Smooth muscle cell (in vitro differentiated cells): ENCODE measurements around the gene TRPM1. TPM values are rescaled to one million over a fixed set of nuclear protein-coding genes. Genes with fewer than 3 reads are reported as not detected.
A peak's percentile ranks its signal among the peaks of the same experiment; 100 is the strongest.

Experiments used
- DNase-seq: peaks from one replicate; lab custom pipeline; 2025; ENCODE audit not compliant: unreplicated experiment; lab: John Stamatoyannopoulos, UW
- H2AFZ ChIP-seq: fragments of 200-600 bp; sonication (generic); 2 replicates; pipeline ENCODE4 v1.6.0; 2016; ENCODE audit warnings: antibody characterized with exemption, low read depth, mild to moderate bottlenecking
- H3F3A ChIP-seq: fragments of 200-600 bp; sonication (generic); 2 replicates; pipeline ENCODE4 v1.6.0; 2017; ENCODE audit warnings: antibody characterized with exemption, low read depth
- H3K27ac ChIP-seq: fragments of 200-600 bp; sonication (generic); 2 replicates; pipeline ENCODE4 v1.5.1; 2016; ENCODE audit warnings: low read depth, mild to moderate bottlenecking
- H3K27me3 ChIP-seq: fragments of 200-600 bp; sonication (generic); 2 replicates; pipeline ENCODE4 v1.6.1; 2016; ENCODE audit warnings: low read depth, mild to moderate bottlenecking
- H3K36me3 ChIP-seq: fragments of 200-600 bp; sonication (generic); 2 replicates; pipeline ENCODE4 v1.5.1; 2016; ENCODE audit warnings: low read depth
- H3K4me1 ChIP-seq: fragments of 200-600 bp; sonication (generic); 2 replicates; pipeline ENCODE4 v1.5.1; 2016; ENCODE audit warnings: low read depth
- H3K4me2 ChIP-seq: fragments of 200-600 bp; sonication (generic); 2 replicates; pipeline ENCODE4 v1.6.0; 2016; ENCODE audit warnings: mild to moderate bottlenecking
- H3K4me3 ChIP-seq: fragments of 200-600 bp; sonication (generic); 2 replicates; pipeline ENCODE4 v1.5.1; 2016; ENCODE audit warnings: mild to moderate bottlenecking
- H3K79me2 ChIP-seq: fragments of 200-600 bp; sonication (generic); 2 replicates; pipeline ENCODE4 v1.6.0; 2016; ENCODE audit warnings: low read depth, mild to moderate bottlenecking
- H3K9ac ChIP-seq: fragments of 200-600 bp; sonication (generic); 2 replicates; pipeline ENCODE4 v1.6.0; 2016; ENCODE audit warnings: low read depth
- H3K9me3 ChIP-seq: fragments of 200-600 bp; sonication (generic); replicated peaks from 2 replicates; pipeline ENCODE4 v1.5.1; 2016; ENCODE audit warnings: low read depth
- H4K20me1 ChIP-seq: fragments of 200-600 bp; sonication (generic); 2 replicates; pipeline ENCODE4 v1.6.0; 2016; ENCODE audit warnings: low read depth
- CTCF ChIP-seq: fragments of 200-600 bp; sonication (generic); IDR thresholded peaks from 2 replicates; pipeline ENCODE4 v1.5.1; 2017; ENCODE audit warnings: borderline replicate concordance, mild to moderate bottlenecking, antibody characterized with exemption; ENCODE audit not compliant: insufficient read depth, poor library complexity, severe bottlenecking
- WGBS: methylation state at CpG from one replicate; pipeline ENCODE4 v1.1.7; 2016; ENCODE audit warnings: low lambda C conversion rate; 5-methylcytosine and 5-hydroxymethylcytosine counted together
- polyA plus RNA-seq: library from polyadenylated mRNA; unstranded; fragments of >200 nt; fragmentation: Nextera tagmentation; extraction: Ambion mirVana; gene quantifications from 2 replicates; pipeline ENCODE4 v1.2.1, GENCODE V29; 2016
- total RNA-seq: library from RNA; depleted of rRNA; stranded (reverse); fragments of >200 nt; gene quantifications from 2 replicates; pipeline ENCODE4 v1.2.3, GENCODE V29; 2014

The TRPM1 gene
- total and polyA plus RNA-seq, 2 experiments from 2014 or later = not detected

DNA sequence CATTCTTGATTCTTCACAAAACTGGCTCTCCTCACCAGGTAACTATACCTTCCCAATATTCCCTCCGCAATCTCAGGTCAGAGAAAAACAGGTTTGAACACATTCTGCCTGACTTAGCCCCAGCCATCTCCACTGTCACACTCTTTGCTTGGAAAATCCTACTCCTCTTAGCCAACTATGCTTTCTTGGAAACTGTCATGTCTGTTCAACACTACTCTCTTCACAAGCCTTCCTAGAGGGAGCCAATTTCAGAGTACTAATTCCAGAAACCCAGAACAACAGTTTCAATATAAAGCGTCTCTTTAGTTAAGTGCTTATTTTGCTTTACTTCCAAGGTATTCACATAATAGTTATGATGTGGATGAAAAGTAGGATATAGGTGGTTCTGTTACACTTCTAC, 131.8 kb downstream of the TRPM1 start:
- Histone ChIP-seq H3K4me2 (no peak overlapping the region), H3K27ac (no peak overlapping the region), H3K79me2 (peaks cover 63% of the 10 kb centered on the region), H3F3A (peaks cover 10% of the 10 kb centered on the region), H3K9ac (no peak overlapping the region), H3K36me3 (peaks cover 34% of the 10 kb centered on the region), H3K4me1 (no peaks in the 10 kb centered on the region), H2AFZ (no peak overlapping the region), H3K27me3 (no peaks in the 10 kb centered on the region), H3K4me3 (no peak overlapping the region), H3K9me3 (no peaks in the 10 kb centered on the region), H4K20me1 (peaks cover 39% of the 10 kb centered on the region)
- 87% methylated on average over 2 of the region's 2 CpGs for WGBS
- DNase-seq = no peak
- TF ChIP-seq CTCF = no peak

- Histone ChIP-seq H4K20me1 (peaks cover 19% of the 10 kb centered on the region), H3K36me3 (peaks cover 8% of the 10 kb centered on the region), H3K4me3 (no peak overlapping the region), H3K4me2 (no peak overlapping the region), H3K9me3 (no peaks in the 10 kb centered on the region), H3K27ac (no peak overlapping the region), H3K9ac (no peak overlapping the region), H3K79me2 (peaks cover 25% of the 10 kb centered on the region), H3F3A (no peaks in the 10 kb centered on the region), H3K4me1 (no peaks in the 10 kb centered on the region), H2AFZ (no peak overlapping the region), H3K27me3 (no peaks in the 10 kb centered on the region)
- no peak for TF ChIP-seq CTCF
- 98% methylated on average over 3 of the region's 3 CpGs for WGBS
- no peak for DNase-seq
These were observed 137.8 kb downstream of the TRPM1 start for GRCh38 chr15:30963681-30964080.

- H3K27me3 ChIP-seq = no peaks in the 10 kb centered on the region
- no peak overlapping the region for H3K27ac ChIP-seq
- no peak overlapping the region for H2AFZ ChIP-seq
- H3K9me3 ChIP-seq = no peaks in the 10 kb centered on the region
- peaks cover 17% of the 10 kb centered on the region for H4K20me1 ChIP-seq
- H3K4me3 ChIP-seq = no peak overlapping the region
- no peak overlapping the region for H3K4me2 ChIP-seq
- H3K9ac ChIP-seq = no peak overlapping the region
- no peaks in the 10 kb centered on the region for H3K4me1 ChIP-seq
- no peak for TF ChIP-seq CTCF
- peaks cover 16% of the 10 kb centered on the region for H3K79me2 ChIP-seq
- DNase-seq = no peak
- 94% methylated on average over 3 of the region's 3 CpGs for WGBS
- H3F3A ChIP-seq = no peaks in the 10 kb centered on the region
- peaks cover 3% of the 10 kb centered on the region for H3K36me3 ChIP-seq
These were observed 138.9 kb downstream of the TRPM1 start for GRCh38 chr15:30962659-30963058.

DNA sequence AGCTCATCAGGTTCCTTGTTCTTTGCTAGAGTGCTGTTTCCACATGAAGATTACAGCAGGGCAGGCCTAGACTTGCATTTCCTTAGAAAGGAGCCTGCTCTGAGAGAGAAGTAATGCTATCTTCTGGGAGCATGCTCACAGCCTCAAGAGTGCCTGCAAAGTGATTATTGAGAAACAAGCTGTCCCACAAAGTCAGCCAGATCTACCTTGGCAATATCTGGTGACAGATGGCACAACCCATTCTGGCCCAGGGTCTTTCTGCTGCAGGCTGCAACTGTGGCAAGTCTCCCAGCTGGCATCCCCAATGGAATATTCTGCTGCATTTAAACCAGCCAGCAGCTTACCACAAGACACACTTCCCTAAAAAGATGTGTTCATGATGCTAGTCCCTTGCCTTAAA, 139.4 kb downstream of the TRPM1 start:
- Histone ChIP-seq H4K20me1 (peaks cover 12% of the 10 kb centered on the region), H3K9ac (no peak overlapping the region), H3K4me1 (no peaks in the 10 kb centered on the region), H3F3A (no peaks in the 10 kb centered on the region), H3K4me2 (no peak overlapping the region), H3K27me3 (no peaks in the 10 kb centered on the region), H3K4me3 (no peak overlapping the region), H2AFZ (no peak overlapping the region), H3K27ac (peak overlapping the region; percentile 27), H3K9me3 (no peaks in the 10 kb centered on the region), H3K79me2 (peaks cover 10% of the 10 kb centered on the region), H3K36me3 (no peaks in the 10 kb centered on the region)
- DNase-seq = no peak
- no peak for TF ChIP-seq CTCF
